Caco-2 (cell line): Measurements from ENCODE around the gene IFT81. TPM values are rescaled to one million over a fixed set of nuclear protein-coding genes. Genes with fewer than 3 reads are reported as not detected.

Experiments used
- BruUV-seq: library from RNA; stranded (reverse); fragments of 400-500 nt; replicated peaks from 2 replicates; lab custom pipeline; 2021; lab: Mats Ljungman, UMichigan
- CTCF ChIA-PET: fragments of 300-600 bp; sonication (Branson Sonifier 250); formaldehyde crosslinking; loops from one replicate; lab custom pipeline; 2022; ENCODE audit warnings: antibody characterized with exemption; lab: Charles Lee
- POLR2A ChIA-PET: fragments of 300-600 bp; sonication (Branson Sonifier 250); formaldehyde crosslinking; loops from one replicate; lab custom pipeline; 2022; ENCODE audit warnings: antibody characterized with exemption; lab: Charles Lee
- DNase-seq, 2 experiments: peaks; one replicate each; pipeline versions ENCODE4 v3.0.0 to v3.0.0-alpha.2; 2020 to 2022
- H3K27me3 ChIP-seq: replicated peaks from 2 replicates; pipeline ENCODE4 v1.6.0; 2011; ENCODE audit warnings: low read length; ENCODE audit not compliant: control insufficient read depth, insufficient read depth
- H3K36me3 ChIP-seq: 2 replicates; pipeline ENCODE4 v1.5.1; 2011; ENCODE audit warnings: low read length; ENCODE audit not compliant: control insufficient read depth, insufficient read depth
- H3K4me1 ChIP-seq: fragments of 250-450 bp; sonication (Bioruptor Pico); 2 replicates; pipeline ENCODE4 v1.5.1; 2020; ENCODE audit warnings: mild to moderate bottlenecking
- H3K4me3 ChIP-seq: 2 replicates; pipeline ENCODE4 v1.5.1; 2011; ENCODE audit warnings: low read depth, mild to moderate bottlenecking, control low read depth, low read length
- H3K9me3 ChIP-seq: fragments of 250-450 bp; sonication (Bioruptor Pico); 2 replicates; pipeline ENCODE4 v1.5.1; 2020; ENCODE audit warnings: mild to moderate bottlenecking, moderate library complexity
- H3K27ac Mint-ChIP-seq: one replicate; pipeline ENCODE4 v1.8.0; 2022; ENCODE audit warnings: mixed read lengths; ENCODE audit not compliant: unreplicated experiment
- H3K27me3 Mint-ChIP-seq: one replicate; pipeline ENCODE4 v1.8.0; 2022; ENCODE audit warnings: mixed read lengths; ENCODE audit not compliant: insufficient read depth, unreplicated experiment
- H3K36me3 Mint-ChIP-seq: one replicate; pipeline ENCODE4 v1.8.0; 2022; ENCODE audit warnings: mild to moderate bottlenecking, mixed read lengths; ENCODE audit not compliant: insufficient read depth, unreplicated experiment
- H3K4me1 Mint-ChIP-seq: one replicate; pipeline ENCODE4 v1.8.0; 2022; ENCODE audit warnings: low read depth, mixed read lengths; ENCODE audit not compliant: unreplicated experiment
- H3K4me3 Mint-ChIP-seq: one replicate; pipeline ENCODE4 v1.8.0; 2022; ENCODE audit warnings: mild to moderate bottlenecking, moderate library complexity, mixed read lengths; ENCODE audit not compliant: unreplicated experiment
- H3K9me3 Mint-ChIP-seq: one replicate; pipeline ENCODE4 v1.8.0; 2022; ENCODE audit warnings: mixed read lengths; ENCODE audit not compliant: unreplicated experiment
- intact Hi-C: fragments of 100-400 bp; cut with micrococcal nuclease; formaldehyde crosslinking; loops from one replicate; pipeline ENCODE4 v1.10.0; 2022; ENCODE audit not compliant: unreplicated experiment
- total RNA-seq: library from RNA; stranded (reverse); gene quantifications from 2 replicates; pipeline ENCODE4 v1.2.3, GENCODE V29; 2022
- TF ChIP-seq, protein P1 (sequence below), 2 experiments: fragments of 200-600 bp in 1 of 2; IDR thresholded peaks; 1 replicate in 1 of 2; 2 replicates in 1 of 2; pipeline versions ENCODE4 v1.5.1 to v1.8.0; 2011 to 2022; ENCODE audit warnings: antibody characterized with exemption in 1 of 2, control low read depth in 1 of 2, inconsistent platforms in 1 of 2, low read depth in 1 of 2, low read length in 1 of 2, mild to moderate bottlenecking in 1 of 2, moderate library complexity in 1 of 2; ENCODE audit not compliant: insufficient read depth in 1 of 2, severe bottlenecking in 1 of 2, unreplicated experiment in 1 of 2

The IFT81 gene
- total RNA-seq, 1 experiment from 2014 or later: 5.9 TPM

DNA sequence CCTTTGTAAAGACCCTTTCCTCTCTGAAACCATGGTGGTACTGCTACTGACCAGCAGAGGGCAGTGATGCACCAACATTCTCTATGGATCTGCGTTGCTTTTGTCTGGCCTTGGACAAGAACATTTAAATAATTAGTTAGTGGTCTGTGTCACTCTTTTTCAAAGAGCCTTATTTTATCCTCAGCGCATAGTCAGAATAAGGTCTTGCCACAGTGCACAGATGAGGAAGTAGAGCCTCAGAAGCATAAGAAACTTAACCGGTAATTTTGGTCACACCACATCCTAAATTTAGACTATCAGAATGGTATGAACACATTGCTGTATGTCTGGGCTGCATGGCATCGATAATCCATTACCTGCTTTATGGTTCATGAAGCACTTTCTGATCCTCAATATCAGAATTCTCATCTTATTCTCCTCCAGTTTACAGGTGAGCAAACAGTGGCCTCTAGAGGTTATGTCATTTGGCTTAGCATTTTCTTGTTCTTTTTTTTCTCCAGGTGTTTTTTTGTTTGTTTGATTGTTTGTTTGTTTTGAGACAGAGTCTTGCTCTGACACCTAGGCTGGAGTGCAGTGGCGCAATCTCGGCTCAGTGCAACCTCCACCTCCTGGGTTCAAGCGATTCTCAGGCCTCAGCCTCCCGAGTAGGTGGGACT, 23.7 kb upstream of the IFT81 start:
- ChIA-PET CTCF (interaction anchor here (1.4 to 2.1 kb wide), 3 partner anchors 9 to 331 kb away, joined by 5 to 19 read pairs (median 6); no protein-coding TSS in a partner anchor), POLR2A (no interaction called here)
- Histone ChIP-seq H3K27me3 (no peaks in the 10 kb centered on the region), H3K9me3 (no peaks in the 10 kb centered on the region), H3K36me3 (no peaks in the 10 kb centered on the region), H3K4me3 (no peak overlapping the region), H3K4me1 (peaks cover 3% of the 10 kb centered on the region; the same call in 1 of the 2 replicates)
- Mint-ChIP-seq H3K27ac (no peak overlapping the region), H3K4me3 (no peak overlapping the region), H3K9me3 (no peaks in the 10 kb centered on the region), H3K4me1 (no peaks in the 10 kb centered on the region), H3K36me3 (peaks cover 5% of the 10 kb centered on the region), H3K27me3 (no peaks in the 10 kb centered on the region)
- TF ChIP-seq, protein P1, sequence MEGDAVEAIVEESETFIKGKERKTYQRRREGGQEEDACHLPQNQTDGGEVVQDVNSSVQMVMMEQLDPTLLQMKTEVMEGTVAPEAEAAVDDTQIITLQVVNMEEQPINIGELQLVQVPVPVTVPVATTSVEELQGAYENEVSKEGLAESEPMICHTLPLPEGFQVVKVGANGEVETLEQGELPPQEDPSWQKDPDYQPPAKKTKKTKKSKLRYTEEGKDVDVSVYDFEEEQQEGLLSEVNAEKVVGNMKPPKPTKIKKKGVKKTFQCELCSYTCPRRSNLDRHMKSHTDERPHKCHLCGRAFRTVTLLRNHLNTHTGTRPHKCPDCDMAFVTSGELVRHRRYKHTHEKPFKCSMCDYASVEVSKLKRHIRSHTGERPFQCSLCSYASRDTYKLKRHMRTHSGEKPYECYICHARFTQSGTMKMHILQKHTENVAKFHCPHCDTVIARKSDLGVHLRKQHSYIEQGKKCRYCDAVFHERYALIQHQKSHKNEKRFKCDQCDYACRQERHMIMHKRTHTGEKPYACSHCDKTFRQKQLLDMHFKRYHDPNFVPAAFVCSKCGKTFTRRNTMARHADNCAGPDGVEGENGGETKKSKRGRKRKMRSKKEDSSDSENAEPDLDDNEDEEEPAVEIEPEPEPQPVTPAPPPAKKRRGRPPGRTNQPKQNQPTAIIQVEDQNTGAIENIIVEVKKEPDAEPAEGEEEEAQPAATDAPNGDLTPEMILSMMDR (IDR thresholded peaks at IDR 0.05; ENCODE audit: insufficient read depth in 1 of 2, low read depth in 1 of 2, low read length in 1 of 2, severe bottlenecking in 1 of 2, unreplicated experiment in 1 of 2): peak; percentile 86 to 91
- intact Hi-C loops: loop anchor here (1.0 to 5.0 kb wide), 4 partner anchors 82 to 239 kb away; partner anchors contain the start of gene ATP2A2
- peak; percentile 65 to 75 for DNase-seq
- no TSS peak for BruUV-seq

DNA sequence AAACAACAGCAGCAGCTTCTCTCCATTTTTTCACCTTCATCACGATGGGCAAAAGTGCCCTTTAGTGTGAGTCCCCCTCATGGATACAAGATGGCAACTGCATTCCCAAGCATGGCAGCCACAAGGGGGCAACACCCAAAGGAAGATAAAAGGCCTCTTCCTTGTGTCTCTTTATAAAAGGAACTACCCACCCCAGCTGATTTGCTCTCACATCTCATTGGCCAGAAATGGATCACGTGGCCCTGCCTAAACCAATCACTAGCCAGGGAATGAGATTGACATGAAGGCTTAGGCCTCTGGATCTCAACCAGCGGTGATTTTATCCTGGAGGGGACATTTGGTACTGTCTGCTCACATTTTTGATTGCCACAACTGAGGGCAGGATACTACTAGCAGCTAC, 21.9 kb upstream of the IFT81 start:
- Mint-ChIP-seq H3K4me1 (no peaks in the 10 kb centered on the region), H3K4me3 (no peak overlapping the region), H3K36me3 (peaks cover 5% of the 10 kb centered on the region), H3K27ac (no peak overlapping the region), H3K9me3 (no peaks in the 10 kb centered on the region), H3K27me3 (no peaks in the 10 kb centered on the region)
- no peak overlapping the region for H3K4me3 ChIP-seq
- DNase-seq: peak; percentile 78 to 91
- POLR2A ChIA-PET: interaction anchor here (0.7 kb wide), 1 partner anchor 329 kb away, joined by 4 read pairs; no protein-coding TSS in a partner anchor
- no peaks in the 10 kb centered on the region for H3K9me3 ChIP-seq
- BruUV-seq: no TSS peak
- H3K4me1 ChIP-seq: peaks cover 3% of the 10 kb centered on the region; the same call in 1 of the 2 replicates
- CTCF ChIA-PET: interaction anchor here (0.8 to 2.1 kb wide), 3 partner anchors 9 to 329 kb away, joined by 4 to 19 read pairs (median 5); no protein-coding TSS in a partner anchor
- intact Hi-C loops: loop anchor here (5.0 kb wide), 1 partner anchor 180 kb away; the partner anchor contains the start of gene ATP2A2
- TF ChIP-seq, protein P1 (IDR thresholded peaks at IDR 0.05; ENCODE audit: insufficient read depth in 1 of 2, low read depth in 1 of 2, low read length in 1 of 2, severe bottlenecking in 1 of 2, unreplicated experiment in 1 of 2): peak; percentile 30 to 36
- H3K27me3 ChIP-seq: no peaks in the 10 kb centered on the region
- H3K36me3 ChIP-seq: no peaks in the 10 kb centered on the region

DNA sequence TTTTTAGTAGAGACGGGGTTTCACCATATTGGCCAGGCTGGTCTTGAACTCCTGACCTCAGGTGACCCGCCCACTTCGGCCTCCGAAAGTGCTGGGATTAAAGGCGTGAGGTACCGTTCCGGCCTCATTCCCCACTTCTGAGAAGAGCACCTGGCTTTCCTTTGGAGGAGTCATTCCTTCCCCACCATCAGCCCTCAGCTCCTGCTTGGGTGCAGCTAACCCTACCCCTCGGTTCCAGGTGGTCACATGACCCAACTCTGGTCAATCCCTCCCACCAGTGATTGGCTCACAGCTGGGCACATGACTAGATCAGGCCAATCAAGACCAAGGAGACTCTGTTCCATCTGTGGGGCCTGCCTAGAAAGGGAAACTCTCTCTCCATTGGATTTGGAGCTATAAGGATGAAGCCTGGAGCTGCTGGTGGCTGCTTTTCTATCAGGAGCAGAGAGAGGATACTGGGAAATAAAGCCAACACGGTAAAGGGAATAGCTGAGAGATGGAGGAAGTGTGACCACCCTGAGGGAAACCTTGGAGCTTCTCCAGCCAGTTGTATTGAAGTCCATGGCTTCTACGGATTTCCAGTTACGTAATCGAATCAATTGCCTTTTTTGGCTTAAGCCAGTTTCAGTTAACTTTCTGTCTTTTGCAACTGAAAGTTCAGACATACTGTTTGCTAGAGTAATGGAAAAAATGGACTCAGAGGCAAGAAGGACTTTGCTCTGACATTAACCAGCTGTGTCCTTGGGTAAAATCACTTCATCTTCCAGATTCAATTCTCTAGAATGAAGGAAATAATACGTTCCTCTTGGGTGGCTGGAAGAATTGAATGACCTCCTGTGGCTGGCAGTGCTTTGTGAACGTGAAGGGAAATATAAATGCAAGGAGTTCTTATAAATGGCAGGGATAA, 19.7 kb upstream of the IFT81 start:
- intact Hi-C loops: loop anchor here (5.0 kb wide), 1 partner anchor 178 kb away; the partner anchor contains the start of gene ATP2A2
- Mint-ChIP-seq H3K4me1 (peaks cover 12% of the 10 kb centered on the region), H3K9me3 (no peaks in the 10 kb centered on the region), H3K27me3 (no peaks in the 10 kb centered on the region), H3K27ac (no peak overlapping the region), H3K4me3 (no peak overlapping the region), H3K36me3 (peaks cover 7% of the 10 kb centered on the region)
- Histone ChIP-seq H3K27me3 (no peaks in the 10 kb centered on the region), H3K4me1 (peaks cover 20% of the 10 kb centered on the region), H3K9me3 (no peaks in the 10 kb centered on the region), H3K36me3 (no peaks in the 10 kb centered on the region), H3K4me3 (no peak overlapping the region)
- no peak for DNase-seq
- BruUV-seq: no TSS peak
- CTCF ChIA-PET: interaction anchor here (0.6 kb wide), 1 partner anchor 10 kb away, joined by 3 read pairs; no protein-coding TSS in a partner anchor
- TF ChIP-seq, protein P1 (IDR thresholded peaks at IDR 0.05; ENCODE audit: insufficient read depth in 1 of 2, low read depth in 1 of 2, low read length in 1 of 2, severe bottlenecking in 1 of 2, unreplicated experiment in 1 of 2): no peak
- POLR2A ChIA-PET: no interaction called here
